Endodermal cell (in vitro differentiated cells): ENCODE data around the gene NRP1. TPM values are rescaled to one million over a fixed set of nuclear protein-coding genes. Genes with fewer than 3 reads are reported as not detected.

Source experiments
- DNase-seq: peaks from one replicate; pipeline ENCODE4 v3.0.0-alpha.2; 2017
- H3K27ac ChIP-seq: 2 replicates; pipeline ENCODE4 v1.5.1; 2013; ENCODE audit warnings: mild to moderate bottlenecking, low read depth, low read length, moderate library complexity
- H3K27me3 ChIP-seq: 2 replicates; pipeline ENCODE4 v1.6.1; 2013; ENCODE audit warnings: mild to moderate bottlenecking, low read length, moderate library complexity; ENCODE audit not compliant: insufficient read depth, control insufficient read depth, poor library complexity, severe bottlenecking
- H3K36me3 ChIP-seq: 2 replicates; pipeline ENCODE4 v1.7.0; 2013; ENCODE audit warnings: mild to moderate bottlenecking, low read length, moderate library complexity; ENCODE audit not compliant: control insufficient read depth, insufficient read depth
- H3K4me1 ChIP-seq: one replicate; pipeline ENCODE4 v1.7.0; 2013; ENCODE audit warnings: low read length; ENCODE audit not compliant: control insufficient read depth, insufficient read depth
- H3K4me3 ChIP-seq: 2 replicates; pipeline ENCODE4 v1.5.1; 2013; ENCODE audit warnings: mild to moderate bottlenecking, low read length, moderate library complexity
- H3K9ac ChIP-seq: 2 replicates; pipeline ENCODE4 v1.6.1; 2013; ENCODE audit warnings: mild to moderate bottlenecking, low read length, moderate library complexity; ENCODE audit not compliant: poor library complexity, severe bottlenecking; ENCODE audit errors: extremely low read depth
- H3K9me3 ChIP-seq: 2 replicates; pipeline ENCODE4 v1.6.1; 2013; ENCODE audit warnings: mild to moderate bottlenecking, low read length, moderate library complexity; ENCODE audit not compliant: control insufficient read depth
- H3K27ac Mint-ChIP-seq: 2 replicates; pipeline ENCODE4 v1.8.0; 2020; ENCODE audit warnings: mixed read lengths
- H3K27me3 Mint-ChIP-seq: 2 replicates; pipeline ENCODE4 v1.8.0; 2021; ENCODE audit warnings: mild to moderate bottlenecking, mixed read lengths; ENCODE audit not compliant: insufficient read depth
- H3K36me3 Mint-ChIP-seq: 2 replicates; pipeline ENCODE4 v1.8.0; 2020; ENCODE audit warnings: low read depth, mixed read lengths
- H3K4me1 Mint-ChIP-seq: 2 replicates; pipeline ENCODE4 v1.8.0; 2020; ENCODE audit warnings: mixed read lengths
- H3K4me3 Mint-ChIP-seq: 2 replicates; pipeline ENCODE4 v1.8.0; 2020; ENCODE audit warnings: mild to moderate bottlenecking, moderate library complexity, mixed read lengths
- H3K9me3 Mint-ChIP-seq: 2 replicates; pipeline ENCODE4 v1.8.0; 2020; ENCODE audit warnings: mild to moderate bottlenecking, mixed read lengths
- CTCF ChIP-seq: fragments of 200-600 bp; sonication (generic); conservative IDR thresholded peaks from 2 replicates; pipeline ENCODE4 v1.5.0; 2021; ENCODE audit warnings: antibody characterized with exemption, mild to moderate bottlenecking
- WGBS, 2 experiments: methylation state at CpG; one replicate each; pipeline versions ENCODE4 v1.1.5 to v1.1.7; 2013; ENCODE audit warnings: missing lambda C conversion rate in 2 of 2, mixed read lengths in 1 of 2; ENCODE audit not compliant: insufficient coverage in 1 of 2, insufficient read length in 1 of 2; 5-methylcytosine and 5-hydroxymethylcytosine counted together
- total RNA-seq, 2 donors: library from RNA; stranded (reverse); fragmentation: NEBNext Ultra II Directional in 1 of 2; extraction: Animal tissue kit (Norgen Biotek cat#: 25700) in 1 of 2; gene quantifications; 2 replicates in 1 of 2; 3 replicates in 1 of 2; pipeline ENCODE4 v1.2.1, GENCODE V29; 2021

Gene NRP1
- total RNA-seq, 2 donors from 2014 or later: 20.7 to 30.6 TPM

DNA sequence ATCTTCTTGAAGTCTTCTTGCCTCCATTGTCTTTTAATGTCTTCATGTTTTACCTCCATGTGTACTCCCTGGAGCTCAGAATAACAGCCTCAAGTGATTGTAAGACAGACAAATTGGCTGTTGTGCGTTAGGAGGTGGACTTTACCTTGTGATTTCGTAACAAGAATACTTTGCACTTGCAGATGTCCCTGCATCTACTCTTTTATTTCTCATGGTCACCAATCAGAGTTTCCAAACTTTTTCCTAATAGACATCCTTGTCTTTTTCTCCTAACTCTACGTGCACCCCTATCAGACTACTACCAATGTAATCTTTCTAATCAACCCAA lies 172.3 kb downstream of the NRP1 start:
- Histone ChIP-seq H3K9ac (no peak overlapping the region), H3K27ac (no peak overlapping the region), H3K9me3 (no peaks in the 10 kb centered on the region), H3K4me3 (no peak overlapping the region), H3K27me3 (no peaks in the 10 kb centered on the region), H3K36me3 (no peaks in the 10 kb centered on the region), H3K4me1 (peaks cover 4% of the 10 kb centered on the region)
- Mint-ChIP-seq H3K27me3 (no peaks in the 10 kb centered on the region), H3K36me3 (no peaks in the 10 kb centered on the region), H3K9me3 (no peaks in the 10 kb centered on the region), H3K4me1 (peaks cover 27% of the 10 kb centered on the region), H3K27ac (no peak overlapping the region), H3K4me3 (no peak overlapping the region)
- DNase-seq: no peak
- TF ChIP-seq CTCF: no peak
- WGBS, 2 experiments: 64 to 90% methylated on average over 2 to 3 of the region's 3 CpGs

DNA sequence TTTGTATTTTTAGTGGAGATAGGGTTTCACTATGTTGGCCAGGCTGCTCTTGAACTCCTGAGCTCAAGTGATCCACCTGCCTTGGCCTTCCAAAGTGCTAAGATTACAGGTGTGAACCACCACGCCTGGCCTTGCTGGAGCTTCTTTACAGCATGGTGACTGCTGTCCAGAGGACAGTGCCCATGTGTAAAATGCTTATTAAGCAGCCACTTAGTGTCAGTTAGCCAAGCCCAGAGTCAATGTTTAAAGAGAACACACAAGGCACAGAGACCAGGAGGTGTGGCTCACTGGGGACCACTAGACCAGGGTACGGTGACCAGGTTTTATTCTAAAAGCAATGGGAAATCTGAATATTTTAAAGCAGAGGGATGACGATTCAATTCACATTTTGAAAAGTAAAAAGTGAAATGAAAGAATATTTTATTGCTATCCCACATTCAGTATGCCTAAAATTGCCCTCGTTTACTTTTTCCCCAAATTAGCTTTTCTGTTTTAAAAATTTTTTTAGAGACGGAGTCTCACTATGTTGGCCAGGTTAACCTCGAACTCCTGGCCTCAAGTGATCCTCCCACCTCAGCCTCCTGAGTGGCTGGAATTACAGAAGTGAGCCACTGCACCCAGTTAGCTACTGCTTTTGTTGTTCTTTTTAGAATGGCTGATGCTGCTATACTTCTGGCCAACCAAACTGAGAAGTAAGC lies 172.8 kb downstream of the NRP1 start:
- H3K4me1 ChIP-seq: peaks cover 4% of the 10 kb centered on the region
- H3K9ac ChIP-seq: no peak overlapping the region
- no peak for DNase-seq
- Mint-ChIP-seq H3K9me3 (no peaks in the 10 kb centered on the region), H3K4me1 (peaks cover 27% of the 10 kb centered on the region), H3K4me3 (no peak overlapping the region), H3K27me3 (no peaks in the 10 kb centered on the region), H3K27ac (no peak overlapping the region), H3K36me3 (no peaks in the 10 kb centered on the region)
- no peak overlapping the region for H3K4me3 ChIP-seq
- no peaks in the 10 kb centered on the region for H3K9me3 ChIP-seq
- no peak overlapping the region for H3K27ac ChIP-seq
- no peaks in the 10 kb centered on the region for H3K36me3 ChIP-seq
- H3K27me3 ChIP-seq: no peaks in the 10 kb centered on the region
- WGBS, 2 experiments: 83 to 97% methylated on average over 5 to 6 of the region's 6 CpGs
- TF ChIP-seq CTCF: no peak

- Mint-ChIP-seq H3K27ac (no peak overlapping the region), H3K9me3 (no peaks in the 10 kb centered on the region), H3K4me1 (peaks cover 24% of the 10 kb centered on the region), H3K4me3 (no peak overlapping the region), H3K36me3 (no peaks in the 10 kb centered on the region), H3K27me3 (no peaks in the 10 kb centered on the region)
- H3K4me3 ChIP-seq: no peak overlapping the region
- no peaks in the 10 kb centered on the region for H3K27me3 ChIP-seq
- H3K27ac ChIP-seq: no peak overlapping the region
- H3K9me3 ChIP-seq: no peaks in the 10 kb centered on the region
- H3K4me1 ChIP-seq: peaks cover 4% of the 10 kb centered on the region
- no peaks in the 10 kb centered on the region for H3K36me3 ChIP-seq
- no peak for TF ChIP-seq CTCF
- no peak overlapping the region for H3K9ac ChIP-seq
- peak; percentile 84 for DNase-seq
- 84 to 90% methylated on average over 3 to 8 of the region's 8 CpGs for WGBS, 2 experiments
These were observed 174.3 kb downstream of the NRP1 start for GRCh38 chr10:33160151-33160550.
